ENCODE measurements around the gene GNPNAT1. TPM values are rescaled to one million over a fixed set of nuclear protein-coding genes. Genes with fewer than 3 reads are reported as not detected.

Gene GNPNAT1
- total and polyA plus RNA-seq, 2 donors from 2014 or later = 13.8 to 22.2 TPM

GRCh38 chr14:52778702-52779101, 12.7 kb downstream of the GNPNAT1 start:
- no peak for TF ChIP-seq CTCF (IDR thresholded peaks at IDR 0.05; ENCODE audit: borderline replicate concordance, extremely low read depth, insufficient read depth)
- Histone ChIP-seq H3K9me3 (ENCODE audit: control insufficient read depth in 2 of 3, insufficient read depth in 1 of 3, low read length in 3 of 3) (no peaks in the 10 kb centered on the region), H3K4me1 (ENCODE audit: control insufficient read depth in 2 of 3, insufficient read depth in 2 of 3, low read depth in 1 of 3, low read length in 3 of 3) (no peaks in the 10 kb centered on the region), H3K27me3 (ENCODE audit: control insufficient read depth, insufficient read depth, low read length) (no peaks in the 10 kb centered on the region), H3K4me3 (ENCODE audit: low read length in 3 of 3) (no peak overlapping the region), H3K36me3 (ENCODE audit: control insufficient read depth in 2 of 3, insufficient read depth in 3 of 3, low read length in 3 of 3) (peaks cover 0 to 17% (median 2%) of the 10 kb centered on the region in 3 donors), H3K27ac (ENCODE audit: low read depth in 2 of 2, low read length in 2 of 2) (no peak overlapping the region), H3K9ac (ENCODE audit: low read length in 3 of 3) (no peak overlapping the region)
- DNase-seq = no peak
- intact Hi-C loops (cut with DNase I) = no loop called here
- FAIRE-seq = no peak

GRCh38 chr14:52776816-52777215, 14.6 kb downstream of the GNPNAT1 start:
- peaks cover 2 to 14% (median 2%) of the 10 kb centered on the region in 3 donors for H3K36me3 ChIP-seq (ENCODE audit: control insufficient read depth in 2 of 3, insufficient read depth in 3 of 3, low read length in 3 of 3)
- DNase-seq (no peak), FAIRE-seq (no peak)
- intact Hi-C loops (cut with DNase I) = no loop called here
- no peaks in the 10 kb centered on the region for H3K4me1 ChIP-seq (ENCODE audit: control insufficient read depth in 2 of 3, insufficient read depth in 2 of 3, low read depth in 1 of 3, low read length in 3 of 3)
- H3K27ac ChIP-seq (ENCODE audit: low read depth in 2 of 2, low read length in 2 of 2) = no peak overlapping the region
- no peaks in the 10 kb centered on the region for H3K9me3 ChIP-seq (ENCODE audit: control insufficient read depth in 2 of 3, insufficient read depth in 1 of 3, low read length in 3 of 3)
- no peaks in the 10 kb centered on the region for H3K27me3 ChIP-seq (ENCODE audit: control insufficient read depth, insufficient read depth, low read length)
- H3K9ac ChIP-seq (ENCODE audit: low read length in 3 of 3) = no peak overlapping the region
- no peak overlapping the region for H3K4me3 ChIP-seq (ENCODE audit: low read length in 3 of 3)
- TF ChIP-seq CTCF (IDR thresholded peaks at IDR 0.05; ENCODE audit: borderline replicate concordance, extremely low read depth, insufficient read depth) = no peak

GRCh38 chr14:52769887-52770286, 21.5 kb downstream of the GNPNAT1 start:
- H3K4me1 ChIP-seq (ENCODE audit: control insufficient read depth in 2 of 3, insufficient read depth in 2 of 3, low read depth in 1 of 3, low read length in 3 of 3) = no peaks in the 10 kb centered on the region
- TF ChIP-seq CTCF (IDR thresholded peaks at IDR 0.05; ENCODE audit: borderline replicate concordance, extremely low read depth, insufficient read depth) = no peak
- intact Hi-C loops (cut with DNase I) = no loop called here
- H3K4me3 ChIP-seq (ENCODE audit: low read length in 3 of 3) = no peak overlapping the region
- no peaks in the 10 kb centered on the region for H3K9me3 ChIP-seq (ENCODE audit: control insufficient read depth in 2 of 3, insufficient read depth in 1 of 3, low read length in 3 of 3)
- DNase-seq (no peak), FAIRE-seq (no peak)
- peaks cover 2 to 19% (median 9%) of the 10 kb centered on the region in 3 donors for H3K36me3 ChIP-seq (ENCODE audit: control insufficient read depth in 2 of 3, insufficient read depth in 3 of 3, low read length in 3 of 3)
- H3K9ac ChIP-seq (ENCODE audit: low read length in 3 of 3) = no peak overlapping the region
- H3K27ac ChIP-seq (ENCODE audit: low read depth in 2 of 2, low read length in 2 of 2) = no peak overlapping the region
- H3K27me3 ChIP-seq (ENCODE audit: control insufficient read depth, insufficient read depth, low read length) = no peaks in the 10 kb centered on the region

Measured in kidney (tissue), 14 donors.